Measurements from ENCODE around the gene LRIG1.

DNA sequence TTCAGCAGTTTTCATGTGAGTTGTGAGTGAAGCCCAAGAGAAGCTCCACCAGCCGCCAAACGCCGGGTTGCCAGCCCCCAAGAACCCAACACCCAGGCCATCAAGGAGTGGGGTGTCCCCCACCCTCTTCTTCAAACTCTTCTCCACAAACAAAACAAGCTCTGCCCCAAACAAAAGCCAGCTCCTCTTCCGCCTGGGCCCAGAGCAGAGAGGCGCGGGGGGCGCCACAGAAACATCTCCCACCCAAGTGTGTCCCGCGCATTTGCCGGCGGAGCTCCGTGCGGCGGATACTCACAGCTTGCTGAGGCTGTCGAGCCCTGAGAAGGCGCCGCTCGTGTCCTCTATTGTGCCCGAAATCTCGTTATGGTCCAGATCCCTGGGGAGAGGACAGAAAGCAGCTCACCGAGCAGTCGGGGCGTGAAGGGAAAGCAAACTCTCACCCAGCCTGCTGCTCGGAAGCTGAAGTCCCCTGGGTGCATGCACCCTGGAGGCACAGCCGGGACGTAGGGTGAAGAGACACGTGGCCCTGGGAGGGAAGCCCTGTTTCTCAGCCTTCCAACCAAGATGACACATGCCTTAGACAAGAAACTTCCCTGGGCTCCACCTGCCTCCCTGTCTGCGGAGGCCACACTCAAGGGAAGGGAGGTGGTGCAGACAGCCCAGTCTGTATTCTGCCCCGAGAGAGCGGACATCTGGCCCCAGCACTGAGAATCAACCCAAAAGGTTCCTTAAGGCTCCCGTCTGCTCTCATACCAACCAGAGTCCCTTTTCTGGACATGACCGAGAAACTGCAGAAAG is 95.7 kb downstream of the LRIG1 start:
- TF ChIP-seq, protein P1, sequence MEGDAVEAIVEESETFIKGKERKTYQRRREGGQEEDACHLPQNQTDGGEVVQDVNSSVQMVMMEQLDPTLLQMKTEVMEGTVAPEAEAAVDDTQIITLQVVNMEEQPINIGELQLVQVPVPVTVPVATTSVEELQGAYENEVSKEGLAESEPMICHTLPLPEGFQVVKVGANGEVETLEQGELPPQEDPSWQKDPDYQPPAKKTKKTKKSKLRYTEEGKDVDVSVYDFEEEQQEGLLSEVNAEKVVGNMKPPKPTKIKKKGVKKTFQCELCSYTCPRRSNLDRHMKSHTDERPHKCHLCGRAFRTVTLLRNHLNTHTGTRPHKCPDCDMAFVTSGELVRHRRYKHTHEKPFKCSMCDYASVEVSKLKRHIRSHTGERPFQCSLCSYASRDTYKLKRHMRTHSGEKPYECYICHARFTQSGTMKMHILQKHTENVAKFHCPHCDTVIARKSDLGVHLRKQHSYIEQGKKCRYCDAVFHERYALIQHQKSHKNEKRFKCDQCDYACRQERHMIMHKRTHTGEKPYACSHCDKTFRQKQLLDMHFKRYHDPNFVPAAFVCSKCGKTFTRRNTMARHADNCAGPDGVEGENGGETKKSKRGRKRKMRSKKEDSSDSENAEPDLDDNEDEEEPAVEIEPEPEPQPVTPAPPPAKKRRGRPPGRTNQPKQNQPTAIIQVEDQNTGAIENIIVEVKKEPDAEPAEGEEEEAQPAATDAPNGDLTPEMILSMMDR (conservative IDR thresholded peaks at IDR 0.05 in 1 of 2, IDR thresholded peaks at IDR 0.05 in 1 of 2; ENCODE audit: low read depth in 1 of 2, low read length in 2 of 2), result no peak
- TF ChIP-seq EZH2 (IDR thresholded peaks at IDR 0.05; ENCODE audit: low read length, missing control alignments), result no peak
